H1 (cell line): Measurements from ENCODE around the gene LRP1. TPM values are rescaled to one million over a fixed set of nuclear protein-coding genes. Genes with fewer than 3 reads are reported as not detected.
A peak's percentile ranks its signal among the peaks of the same experiment; 100 is the strongest.

Experiments
- ASH2L ChIP-seq: fragments of 200-600, 300-600 bp; sonication (generic); IDR thresholded peaks from one replicate; pipeline ENCODE4 v1.7.1; 2017; ENCODE audit warnings: low read length
- CTBP2 ChIP-seq: IDR thresholded peaks from 2 replicates; pipeline ENCODE4 v1.7.0; 2011; ENCODE audit warnings: borderline replicate concordance, mild to moderate bottlenecking, moderate library complexity, mixed read lengths, low read length; ENCODE audit not compliant: insufficient read depth, insufficient read length
- EGR1 ChIP-seq: IDR thresholded peaks from 2 replicates; pipeline ENCODE4 v1.6.1; 2011; ENCODE audit warnings: low read depth, low read length, borderline replicate concordance
- EP300 ChIP-seq, 2 experiments: IDR thresholded peaks; 1 replicate in 1 of 2; 2 replicates in 1 of 2; pipeline ENCODE4 v1.6.1; 2011 to 2012; ENCODE audit warnings: low read depth in 2 of 2, low read length in 2 of 2, mild to moderate bottlenecking in 2 of 2, borderline replicate concordance in 1 of 2, inconsistent platforms in 1 of 2, moderate library complexity in 1 of 2
- PHF8 ChIP-seq: fragments of 200-600 bp; sonication (generic); conservative IDR thresholded peaks from 2 replicates; pipeline ENCODE4 v1.7.1; 2012; ENCODE audit warnings: low read depth, mild to moderate bottlenecking, inconsistent platforms, low read length, moderate library complexity
- RNF2 ChIP-seq: fragments of 200-900, 300-1000 bp; sonication (generic); IDR thresholded peaks from 2 replicates; pipeline ENCODE4 v1.7.1; 2016; ENCODE audit warnings: borderline replicate concordance, low read depth, mild to moderate bottlenecking, antibody characterized with exemption, low read length; ENCODE audit not compliant: poor library complexity, severe bottlenecking; ENCODE audit errors: missing control alignments
- RXRA ChIP-seq: IDR thresholded peaks from 2 replicates; pipeline ENCODE4 v1.6.1; 2011; ENCODE audit warnings: low read depth, mild to moderate bottlenecking, low read length, moderate library complexity; ENCODE audit not compliant: insufficient read depth
- SIN3A ChIP-seq, 2 experiments: IDR thresholded peaks in 1 of 2; conservative IDR thresholded peaks in 1 of 2; 2 replicates each; pipeline ENCODE4 v1.6.1; 2011 to 2012; ENCODE audit warnings: low read length in 2 of 2, improper control_type of control experiment in 1 of 2, low read depth in 1 of 2, mild to moderate bottlenecking in 1 of 2
- TAF1 ChIP-seq: IDR thresholded peaks from 2 replicates; pipeline ENCODE4 v1.6.1; 2011; ENCODE audit warnings: mild to moderate bottlenecking, low read depth, low read length
- TAF7 ChIP-seq: optimal IDR thresholded peaks from 2 replicates; pipeline ENCODE3; 2011; ENCODE audit warnings: low read depth, mild to moderate bottlenecking, inconsistent platforms, low read length, moderate library complexity, borderline replicate concordance
- TCF12 ChIP-seq: IDR thresholded peaks from 2 replicates; pipeline ENCODE4 v1.6.1; 2011; ENCODE audit warnings: low read depth, mild to moderate bottlenecking, low read length
- polyA plus RNA-seq, 7 experiments: library from polyadenylated mRNA; depleted of rRNA in 3 of 7; stranded (reverse) in 5 of 7; unstranded in 2 of 7; fragments of >200 nt in 5 of 7; fragments of 200-250 nt in 2 of 7; gene quantifications; 1 replicate in 5 of 7; 2 replicates in 1 of 7; 4 replicates in 1 of 7; pipeline versions ENCODE4 v1.2.1 to v1.2.3, GENCODE V29; 2011 to 2013; ENCODE audit warnings: missing spikeins in 2 of 7, mixed read lengths in 2 of 7
- total RNA-seq: library from RNA; stranded (reverse); fragmentation: NEBNext Ultra II Directional; extraction: Animal tissue kit (Norgen Biotek cat#: 25700); gene quantifications from 2 replicates; pipeline ENCODE4 v1.2.1, GENCODE V29; 2021

The LRP1 gene
- total and polyA plus RNA-seq, 2 of the 8 experiments (the other 6 are each of a cell fraction or from before 2014, with no cell fraction given) = 35.3 to 92.5 TPM

GRCh38 chr12:57240066-57240921, 112.0 kb downstream of the LRP1 start (continued):
- TF ChIP-seq CTBP2 (peak; percentile 76), SIN3A (conservative IDR thresholded peaks at IDR 0.05 in 1 of 2, IDR thresholded peaks at IDR 0.05 in 1 of 2; ENCODE audit: low read depth in 1 of 2, low read length in 2 of 2) (peak; percentile 36 to 77; a peak in 2 of 4 replicates), TAF1 (peak; percentile 54), TCF12 (no peak), RXRA (no peak), PHF8 (peak; percentile 50), ASH2L (peak; percentile 37), TAF7 (peak; percentile 11), EGR1 (peak; percentile 73; the same call in 1 of the 2 replicates), EP300 (IDR thresholded peaks at IDR 0.05; ENCODE audit: borderline replicate concordance in 1 of 2, low read depth in 2 of 2, low read length in 2 of 2) (no peak), RNF2 (peak; percentile 0)
